ENCODE measurements around the gene SRSF9. TPM values are rescaled to one million over a fixed set of nuclear protein-coding genes. Genes with fewer than 3 reads are reported as not detected.

SRSF9 gene
- total RNA-seq, 2 donors from 2014 or later, result 158 to 165 TPM

- H3K27me3 Mint-ChIP-seq (ENCODE audit: low read depth), result no peaks in the 10 kb centered on the region
- H3K36me3 Mint-ChIP-seq (ENCODE audit: insufficient read depth in 2 of 2), result no peaks in the 10 kb centered on the region
- DNase-seq (no peak), ATAC-seq (replicated peaks in 1 of 2) (no peak)
- no peak overlapping the region for H3K4me3 Mint-ChIP-seq
- no peak overlapping the region for H3K27ac Mint-ChIP-seq
- H3K4me1 Mint-ChIP-seq (ENCODE audit: low read depth), result peaks cover 28% of the 10 kb centered on the region
- H3K9me3 Mint-ChIP-seq, result no peaks in the 10 kb centered on the region
These were observed 4.5 kb upstream of the SRSF9 start for GRCh38 chr12:120473807-120474615.

DNA sequence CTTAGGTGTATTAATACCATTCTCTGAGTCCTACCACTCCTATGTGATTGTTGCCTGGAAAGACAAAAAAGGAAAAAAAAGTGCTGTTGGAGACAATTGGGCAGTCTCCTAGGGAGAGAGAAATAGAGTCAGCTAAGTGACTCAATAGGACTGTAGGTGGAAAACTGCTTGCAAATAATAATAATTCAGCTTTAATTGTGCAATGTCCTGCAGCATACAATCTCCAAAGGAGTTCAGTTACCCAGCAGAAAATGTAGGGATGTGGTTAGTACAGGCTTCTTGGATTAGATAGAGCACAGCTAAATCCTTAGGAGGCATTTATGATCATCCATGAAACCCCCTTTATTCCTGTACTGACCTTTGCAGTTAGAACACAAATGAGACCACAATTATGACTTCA, 3.0 kb upstream of the SRSF9 start:
- no peak for ATAC-seq (replicated peaks in 1 of 2)

GRCh38 chr12:120470150-120470784, 719 bp upstream of the SRSF9 start:
- H3K9me3 Mint-ChIP-seq, result no peaks in the 10 kb centered on the region
- peaks cover 6% of the 10 kb centered on the region in 2 donors for H3K36me3 Mint-ChIP-seq (ENCODE audit: insufficient read depth in 2 of 2)
- peaks cover 58% of the 10 kb centered on the region for H3K4me1 Mint-ChIP-seq (ENCODE audit: low read depth)
- peak overlapping the region; percentile 93 to 97 for H3K4me3 Mint-ChIP-seq
- H3K27ac Mint-ChIP-seq, result peak overlapping the region; percentile 94
- peak in 1 of 2 donors; percentile 29 for ATAC-seq (replicated peaks in 1 of 2)
- no peak for DNase-seq
- no peaks in the 10 kb centered on the region for H3K27me3 Mint-ChIP-seq (ENCODE audit: low read depth)

More for the DNA sequence above, 3.0 kb upstream of the SRSF9 start:
- Mint-ChIP-seq H3K9me3 (no peaks in the 10 kb centered on the region), H3K4me3 (no peak overlapping the region), H3K27ac (no peak overlapping the region), H3K4me1 (ENCODE audit: low read depth) (peaks cover 36% of the 10 kb centered on the region), H3K36me3 (ENCODE audit: insufficient read depth in 2 of 2) (peaks cover 2 to 3% of the 10 kb centered on the region in 2 donors), H3K27me3 (ENCODE audit: low read depth) (no peaks in the 10 kb centered on the region)
- no peak for DNase-seq

DNA sequence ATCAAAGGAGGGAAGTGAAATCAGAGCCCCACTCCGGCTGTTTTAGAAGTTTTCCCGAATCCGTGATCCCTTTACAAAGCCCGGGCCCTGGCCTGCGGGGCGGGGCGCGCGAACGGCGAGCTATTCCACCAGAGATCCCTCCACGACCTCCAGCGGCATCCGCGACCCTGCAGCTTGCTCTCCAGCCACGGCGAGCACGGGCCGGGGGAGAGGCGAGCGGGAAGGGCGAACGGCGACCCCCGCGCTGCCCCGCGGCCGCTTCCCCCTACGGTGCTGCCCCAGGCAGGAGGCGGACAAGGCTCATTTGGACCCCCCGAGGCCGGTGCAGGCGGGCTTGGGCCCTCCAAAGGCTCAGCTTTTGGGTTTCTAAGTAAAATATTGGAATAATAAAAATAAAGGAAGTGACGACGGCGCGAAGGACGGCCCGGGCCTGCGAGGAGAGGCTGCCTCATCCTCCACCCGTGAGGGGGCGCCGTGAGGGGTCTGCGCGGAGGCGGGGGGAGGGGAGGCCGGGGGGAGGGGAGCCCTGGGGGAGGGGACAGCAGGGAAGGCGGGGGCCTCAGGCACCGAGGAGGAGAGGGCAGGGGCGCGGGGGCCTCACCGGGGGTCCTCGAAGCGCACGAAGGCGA, 613 bp downstream of the SRSF9 start:
- DNase-seq (peak; percentile 30 to 53), ATAC-seq (replicated peaks in 1 of 2) (peak; percentile 37 to 48)
- peak overlapping the region; percentile 93 to 97 for H3K4me3 Mint-ChIP-seq
- H3K27ac Mint-ChIP-seq, result peak overlapping the region; percentile 93
- peaks cover 9 to 13% of the 10 kb centered on the region in 2 donors for H3K36me3 Mint-ChIP-seq (ENCODE audit: insufficient read depth in 2 of 2)
- peaks cover 62% of the 10 kb centered on the region for H3K4me1 Mint-ChIP-seq (ENCODE audit: low read depth)
- no peaks in the 10 kb centered on the region for H3K27me3 Mint-ChIP-seq (ENCODE audit: low read depth)
- H3K9me3 Mint-ChIP-seq, result no peaks in the 10 kb centered on the region

GRCh38 chr12:120468325-120468820, 1.2 kb downstream of the SRSF9 start:
- H3K4me1 Mint-ChIP-seq (ENCODE audit: low read depth), result peaks cover 58% of the 10 kb centered on the region
- H3K36me3 Mint-ChIP-seq (ENCODE audit: insufficient read depth in 2 of 2), result peaks cover 9 to 14% of the 10 kb centered on the region in 2 donors
- peak overlapping the region; percentile 93 for H3K27ac Mint-ChIP-seq
- ATAC-seq (replicated peaks in 1 of 2) (no peak), DNase-seq (peak; percentile 36 to 41)
- H3K4me3 Mint-ChIP-seq, result peak overlapping the region; percentile 93 to 97
- H3K27me3 Mint-ChIP-seq (ENCODE audit: low read depth), result no peaks in the 10 kb centered on the region
- H3K9me3 Mint-ChIP-seq, result no peaks in the 10 kb centered on the region

DNA sequence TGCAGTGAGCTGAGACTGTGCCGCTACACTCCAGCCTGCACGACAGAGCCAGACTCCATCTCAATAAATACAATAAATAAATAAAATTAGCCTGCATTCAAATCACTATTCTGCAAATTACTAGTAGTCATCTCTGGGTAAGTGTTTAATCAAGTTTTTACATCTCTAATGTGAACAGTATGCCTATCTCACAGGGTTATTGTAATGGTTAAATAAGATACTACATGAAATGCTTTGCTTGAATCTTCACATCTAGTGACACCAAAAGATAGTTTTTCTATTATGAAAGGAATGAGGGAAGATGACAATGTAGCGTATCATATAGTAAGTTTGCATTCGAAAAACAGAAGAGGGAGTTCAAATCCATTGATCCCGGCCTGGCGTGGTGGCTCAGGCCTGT, 2.1 kb downstream of the SRSF9 start:
- Mint-ChIP-seq H3K36me3 (ENCODE audit: insufficient read depth in 2 of 2) (peaks cover 9 to 14% of the 10 kb centered on the region in 2 donors), H3K4me1 (ENCODE audit: low read depth) (peaks cover 53% of the 10 kb centered on the region), H3K27me3 (ENCODE audit: low read depth) (no peaks in the 10 kb centered on the region), H3K27ac (peak overlapping the region; percentile 67), H3K9me3 (no peaks in the 10 kb centered on the region), H3K4me3 (peak overlapping the region; percentile 93 to 97)
- no peak for DNase-seq
- ATAC-seq (replicated peaks in 1 of 2), result no peak

GRCh38 chr12:120466560-120467315, 2.8 kb downstream of the SRSF9 start:
- no peak for ATAC-seq (replicated peaks in 1 of 2)
- Mint-ChIP-seq H3K27me3 (ENCODE audit: low read depth) (no peaks in the 10 kb centered on the region), H3K9me3 (no peaks in the 10 kb centered on the region), H3K36me3 (ENCODE audit: insufficient read depth in 2 of 2) (peaks cover 9 to 16% of the 10 kb centered on the region in 2 donors), H3K4me3 (peak overlapping the region in 1 of 2 donors; percentile 5), H3K27ac (peak overlapping the region; percentile 85), H3K4me1 (ENCODE audit: low read depth) (peaks cover 51% of the 10 kb centered on the region)
- DNase-seq, result peak; percentile 35 to 45

GRCh38 chr12:120465756-120466155, 3.8 kb downstream of the SRSF9 start:
- DNase-seq, result no peak
- Mint-ChIP-seq H3K4me3 (peak overlapping the region in 1 of 2 donors; percentile 44), H3K27me3 (ENCODE audit: low read depth) (no peaks in the 10 kb centered on the region), H3K27ac (peak overlapping the region; percentile 85), H3K9me3 (no peaks in the 10 kb centered on the region), H3K4me1 (ENCODE audit: low read depth) (peaks cover 43% of the 10 kb centered on the region), H3K36me3 (ENCODE audit: insufficient read depth in 2 of 2) (peaks cover 9 to 18% of the 10 kb centered on the region in 2 donors)
- ATAC-seq (replicated peaks in 1 of 2), result no peak

DNA sequence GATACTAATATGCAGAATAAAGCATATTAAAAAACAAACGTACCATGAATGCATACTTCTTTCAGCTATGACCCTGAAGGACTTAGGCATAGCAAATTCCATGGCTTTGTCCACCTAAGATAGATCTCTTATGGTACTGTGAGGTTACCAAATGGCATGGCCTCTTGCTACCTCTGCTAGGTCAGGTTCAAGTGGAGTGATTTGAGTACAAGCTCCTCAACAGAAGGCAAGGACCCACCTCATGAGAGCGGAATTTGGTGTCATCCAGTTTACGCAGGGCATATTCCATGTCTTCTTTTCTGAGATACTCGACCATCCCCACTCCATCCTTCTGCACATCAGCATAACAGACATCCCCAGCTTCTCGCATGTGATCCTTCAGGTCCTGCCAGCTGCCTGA, 5.8 kb downstream of the SRSF9 start:
- peaks cover 13 to 25% of the 10 kb centered on the region in 2 donors for H3K36me3 Mint-ChIP-seq (ENCODE audit: insufficient read depth in 2 of 2)
- no peak for DNase-seq
- H3K4me1 Mint-ChIP-seq (ENCODE audit: low read depth), result peaks cover 35% of the 10 kb centered on the region
- no peaks in the 10 kb centered on the region for H3K9me3 Mint-ChIP-seq
- no peaks in the 10 kb centered on the region for H3K27me3 Mint-ChIP-seq (ENCODE audit: low read depth)
- no peak overlapping the region for H3K4me3 Mint-ChIP-seq
- peak overlapping the region; percentile 86 for H3K27ac Mint-ChIP-seq
- no peak for ATAC-seq (replicated peaks in 1 of 2)

DNA sequence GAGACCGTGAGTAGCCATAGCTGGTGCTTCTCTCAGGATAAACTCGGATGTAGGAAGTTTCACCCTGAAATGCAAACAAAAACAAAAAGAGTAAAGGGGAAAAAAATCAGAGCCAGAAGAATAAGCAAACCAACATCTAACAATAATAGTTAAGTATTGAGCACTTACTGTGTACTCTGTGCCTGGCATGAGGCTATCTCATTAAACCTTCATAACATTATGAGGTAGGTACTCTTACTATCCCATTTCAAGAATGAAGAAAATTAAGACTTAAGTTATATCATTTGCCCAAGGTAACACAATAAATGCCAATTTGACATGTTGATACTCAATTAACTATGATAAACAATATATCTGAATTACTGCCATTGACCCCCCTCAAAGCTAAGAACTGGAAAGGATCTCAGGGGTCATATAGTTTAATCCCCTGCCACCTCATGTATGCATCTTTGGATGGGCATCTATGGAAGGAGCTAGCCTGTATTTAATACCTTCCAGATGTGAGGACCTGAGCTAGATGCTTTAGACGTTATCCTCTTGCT, 7.4 kb downstream of the SRSF9 start:
- H3K27ac Mint-ChIP-seq, result peak overlapping the region; percentile 19
- H3K9me3 Mint-ChIP-seq, result no peaks in the 10 kb centered on the region
- H3K36me3 Mint-ChIP-seq (ENCODE audit: insufficient read depth in 2 of 2), result peaks cover 10 to 24% of the 10 kb centered on the region in 2 donors
- no peak for ATAC-seq (replicated peaks in 1 of 2)
- DNase-seq, result no peak
- no peak overlapping the region for H3K4me3 Mint-ChIP-seq
- H3K4me1 Mint-ChIP-seq (ENCODE audit: low read depth), result peaks cover 23% of the 10 kb centered on the region
- H3K27me3 Mint-ChIP-seq (ENCODE audit: low read depth), result no peaks in the 10 kb centered on the region

- no peaks in the 10 kb centered on the region for H3K27me3 Mint-ChIP-seq (ENCODE audit: low read depth)
- DNase-seq (no peak), ATAC-seq (replicated peaks in 1 of 2) (no peak)
- peak overlapping the region; percentile 8 for H3K27ac Mint-ChIP-seq
- no peaks in the 10 kb centered on the region for H3K9me3 Mint-ChIP-seq
- peaks cover 4% of the 10 kb centered on the region for H3K4me1 Mint-ChIP-seq (ENCODE audit: low read depth)
- H3K4me3 Mint-ChIP-seq, result no peak overlapping the region
- H3K36me3 Mint-ChIP-seq (ENCODE audit: insufficient read depth in 2 of 2), result peaks cover 10 to 21% of the 10 kb centered on the region in 2 donors
These were observed 9.4 kb downstream of the SRSF9 start for GRCh38 chr12:120460157-120460556.

GRCh38 chr12:120457133-120457532, 12.4 kb downstream of the SRSF9 start:
- peak in 1 of 2 donors; percentile 35 for ATAC-seq (replicated peaks in 1 of 2)
- no peak overlapping the region for H3K27ac Mint-ChIP-seq

More at GRCh38 chr12:120457133-120457532, 12.4 kb downstream of the SRSF9 start:
- no peak for DNase-seq
- Mint-ChIP-seq H3K4me1 (ENCODE audit: low read depth) (no peaks in the 10 kb centered on the region), H3K4me3 (no peak overlapping the region), H3K27me3 (ENCODE audit: low read depth) (no peaks in the 10 kb centered on the region), H3K36me3 (ENCODE audit: insufficient read depth in 2 of 2) (peaks cover 7 to 14% of the 10 kb centered on the region in 2 donors), H3K9me3 (no peaks in the 10 kb centered on the region)
